SHP77 (cell line): Measurements from ENCODE around the gene DGKB.
A peak's percentile ranks its signal among the peaks of the same experiment; 100 is the strongest.

Experiments
- DNase-seq, 2 experiments: peaks; one replicate each; lab custom pipeline; 2025; lab: John Stamatoyannopoulos, UW

Gene DGKB

DNA sequence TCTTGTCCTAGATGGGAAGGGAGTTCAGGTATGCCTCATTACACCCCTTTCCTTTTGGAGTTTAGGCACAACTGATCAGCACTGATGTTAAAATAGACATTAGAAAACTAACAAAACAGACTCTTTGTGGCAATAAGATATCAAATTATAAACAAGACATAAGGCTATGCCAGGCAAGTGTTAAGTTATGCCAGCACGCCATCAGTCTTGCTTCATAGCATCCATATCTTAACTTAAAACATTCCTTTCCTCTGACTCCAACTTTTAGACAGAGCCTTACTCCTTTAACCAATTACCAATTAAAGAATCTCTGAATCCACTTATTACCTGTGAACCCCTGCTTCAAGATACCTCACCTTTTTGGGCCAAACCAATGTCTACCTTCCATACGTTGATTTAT is 786.9 kb downstream of the DGKB start:
- no peak for DNase-seq

DNA sequence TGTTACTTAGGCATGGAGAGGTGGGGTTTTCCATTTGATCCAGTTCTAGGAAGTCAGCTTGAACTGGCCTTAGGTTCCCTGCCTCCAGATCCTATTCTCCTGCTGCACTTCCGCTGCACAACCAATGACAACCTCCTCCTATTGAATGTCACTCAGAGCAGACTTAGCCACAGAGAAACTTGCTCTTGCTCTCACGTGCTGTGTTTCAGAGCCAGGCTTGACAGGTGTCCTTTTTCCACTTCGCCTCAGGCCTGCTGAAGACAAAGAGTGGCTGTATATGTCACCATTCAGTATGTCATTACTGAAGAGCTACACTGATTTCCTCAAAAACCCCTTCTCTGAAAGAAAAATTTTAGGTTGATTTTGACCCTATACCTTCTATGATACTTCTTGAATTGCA is 797.7 kb downstream of the DGKB start:
- DNase-seq, result no peak

DNA sequence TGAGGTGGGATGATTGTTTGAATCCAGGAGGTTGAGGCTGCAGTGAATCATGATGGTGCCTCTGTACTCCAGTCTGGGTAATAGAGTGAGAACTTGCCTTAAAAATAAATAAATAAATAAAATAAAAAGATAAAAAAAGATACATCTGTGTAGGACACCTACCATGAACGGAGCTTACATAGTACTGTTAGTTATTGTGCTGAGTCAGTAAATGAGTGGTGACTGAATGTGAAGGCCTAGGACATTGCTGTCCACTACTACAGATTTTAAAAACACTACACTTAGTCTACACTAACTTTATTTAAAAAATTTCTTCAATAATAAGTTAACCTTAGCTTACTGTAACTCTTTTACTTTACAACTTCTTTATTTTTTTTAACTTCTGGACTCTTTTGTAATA is 806.4 kb downstream of the DGKB start:
- DNase-seq, result no peak

DNA sequence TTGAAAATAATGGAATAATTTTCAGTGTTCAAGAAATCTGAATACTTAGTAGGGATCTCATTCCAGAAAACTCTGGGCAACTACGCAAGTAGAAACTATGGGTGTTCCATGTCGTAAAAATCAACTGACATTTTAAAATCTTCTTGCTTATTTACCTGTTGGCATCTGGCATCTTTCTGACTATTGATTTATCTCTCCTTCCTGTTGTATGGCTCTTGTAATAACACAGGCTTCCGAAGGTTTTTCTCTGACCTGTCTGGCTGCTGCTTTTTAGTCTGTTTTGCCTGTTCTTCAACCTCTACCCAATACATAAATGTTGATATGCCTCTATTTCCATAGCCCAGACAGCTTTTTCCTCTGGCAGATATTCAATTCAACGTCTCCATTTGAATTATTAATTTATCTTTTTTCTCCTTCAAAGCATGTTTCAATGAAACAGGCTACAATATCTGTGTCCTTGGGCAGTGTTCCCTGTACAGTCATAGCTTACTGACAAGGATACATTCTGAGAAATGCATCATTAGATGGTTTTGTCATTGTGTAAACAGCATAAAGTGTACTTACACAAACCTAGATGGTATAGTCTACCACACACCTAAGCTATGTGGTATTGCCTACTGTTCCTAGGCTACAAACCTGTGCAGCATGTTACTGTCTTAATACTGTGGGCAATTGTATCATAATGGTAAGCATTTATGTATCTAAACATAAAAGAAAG is 807.2 kb downstream of the DGKB start:
- peak in 1 of 2 experiments; percentile 6 for DNase-seq
